Transverse colon (tissue), 4 donors: ENCODE results near the gene ITGA3. TPM values are rescaled to one million over a fixed set of nuclear protein-coding genes. Genes with fewer than 3 reads are reported as not detected.

Experiments used
- DNase-seq: peaks from one replicate; pipeline ENCODE4 v3.0.0-alpha.2; 2019
- H3K27ac ChIP-seq, 4 donors: fragments of 200-600 bp; sonication (generic); 2 replicates each; pipeline ENCODE4 v1.5.1; 2016 to 2018; ENCODE audit warnings: inconsistent platforms in 4 of 4
- H3K27me3 ChIP-seq: fragments of 200-600 bp; sonication (generic); 2 replicates; pipeline ENCODE4 v1.5.1; 2017; ENCODE audit warnings: inconsistent platforms
- H3K36me3 ChIP-seq, 4 donors: fragments of 200-600 bp; sonication (generic); 2 replicates each; pipeline ENCODE4 v1.5.1; 2017 to 2019; ENCODE audit warnings: inconsistent platforms in 4 of 4
- H3K4me1 ChIP-seq, 4 donors: fragments of 200-600 bp; sonication (generic); 2 replicates each; pipeline ENCODE4 v1.5.1; 2017 to 2020; ENCODE audit warnings: inconsistent platforms in 4 of 4
- H3K4me3 ChIP-seq, 4 donors: fragments of 200-600 bp; sonication (generic); 1 replicate in 1 of 4; 2 replicates in 3 of 4; pipeline versions ENCODE4 v1.5.1 to v1.6.1; 2017 to 2019; ENCODE audit warnings: inconsistent platforms in 4 of 4
- H3K9me3 ChIP-seq, 2 donors: fragments of 200-600 bp; sonication (generic); 2 replicates each; pipeline ENCODE4 v1.5.1; 2017 to 2019; ENCODE audit warnings: inconsistent platforms in 2 of 2
- CTCF ChIP-seq, 5 experiments: fragments of 200-600 bp in 3 of 5; fragments of 450-650 bp in 2 of 5; sonication (generic) in 3 of 5; IDR thresholded peaks; 1 replicate in 2 of 5; 2 replicates in 3 of 5; pipeline ENCODE4 v1.5.1; 2016 to 2017; ENCODE audit warnings: antibody characterized with exemption in 5 of 5, inconsistent platforms in 3 of 5, mild to moderate bottlenecking in 2 of 5, moderate library complexity in 1 of 5
- EP300 ChIP-seq: sonication (generic); formaldehyde crosslinking; IDR thresholded peaks from one replicate; pipeline ENCODE4 v1.6.1; 2017; ENCODE audit warnings: antibody characterized with exemption, low read depth
- POLR2A ChIP-seq: fragments of 450-650 bp; IDR thresholded peaks from one replicate; pipeline ENCODE4 v1.6.1; 2016; ENCODE audit warnings: antibody characterized with exemption, mild to moderate bottlenecking, moderate library complexity
- POLR2AphosphoS5 ChIP-seq, 3 donors: sonication (generic); formaldehyde crosslinking; IDR thresholded peaks; one replicate each; pipeline ENCODE4 v1.6.1; 2016; ENCODE audit warnings: antibody characterized with exemption in 3 of 3
- WGBS, 2 donors: methylation state at CpG; one replicate each; pipeline ENCODE4 v1.1.5; 2018; ENCODE audit warnings: low coverage in 1 of 2; 5-methylcytosine and 5-hydroxymethylcytosine counted together
- in situ Hi-C, 4 donors: fragments of 200-750 bp; cut with MboI; loops; one replicate each; pipeline versions ENCODE4 v1.15.0 to v1.15.1; 2017; ENCODE audit warnings: low sequenced_read_pairs in 3 of 4, low pct_ligation_motif_present in 1 of 4, low pct_unique_long_range_greater_than_20kb in 1 of 4
- intact Hi-C: fragments of 100-400 bp; cut with DNase I; formaldehyde crosslinking; loops from one replicate; pipeline ENCODE4 v1.15.1; 2023; ENCODE audit warnings: low total_unique reads
- total RNA-seq, 4 donors: library from RNA; depleted of rRNA; stranded (reverse); fragments of >200 nt; gene quantifications; one replicate each; pipeline ENCODE4 v1.1.0, GENCODE V29; 2016

ITGA3 gene
- total RNA-seq, 4 donors from 2014 or later: 147 to 294 (median 171) TPM

- peaks cover 10 to 41% (median 20%) of the 10 kb centered on the region in 4 donors for H3K4me1 ChIP-seq
- H3K36me3 ChIP-seq: no peaks in the 10 kb centered on the region
- no peak for DNase-seq
- no peak overlapping the region for H3K4me3 ChIP-seq
- in situ Hi-C loops (no loop called here), intact Hi-C loops (no loop called here)
- no peak for TF ChIP-seq POLR2AphosphoS5 (IDR thresholded peaks at IDR 0.05)
- no peak for TF ChIP-seq POLR2A
- TF ChIP-seq CTCF (IDR thresholded peaks at IDR 0.05): no peak
- TF ChIP-seq EP300: no peak
- no peaks in the 10 kb centered on the region for H3K9me3 ChIP-seq
- H3K27ac ChIP-seq: no peak overlapping the region
- WGBS, 2 donors: 91 to 94% methylated on average over 4 of the region's 4 CpGs
- peaks cover 26% of the 10 kb centered on the region for H3K27me3 ChIP-seq
Measured at GRCh38 chr17:50125420-50125997, 69.6 kb downstream of the ITGA3 start.

GRCh38 chr17:50127697-50128361 lies 71.9 kb downstream of the ITGA3 start:
- no peaks in the 10 kb centered on the region for H3K9me3 ChIP-seq
- no peak for DNase-seq
- TF ChIP-seq POLR2A (no peak), CTCF (IDR thresholded peaks at IDR 0.05) (no peak), EP300 (no peak), POLR2AphosphoS5 (IDR thresholded peaks at IDR 0.05) (no peak)
- in situ Hi-C loops: no loop called here
- 32 to 50% methylated on average over 3 to 6 of the region's 6 CpGs for WGBS, 2 donors
- no peak overlapping the region for H3K4me3 ChIP-seq
- no peaks in the 10 kb centered on the region for H3K36me3 ChIP-seq
- no peak overlapping the region for H3K27ac ChIP-seq
- H3K4me1 ChIP-seq: peaks cover 10 to 45% (median 20%) of the 10 kb centered on the region in 4 donors
- intact Hi-C loops: no loop called here
- H3K27me3 ChIP-seq: peaks cover 32% of the 10 kb centered on the region

GRCh38 chr17:50128441-50129352 lies 72.8 kb downstream of the ITGA3 start:
- in situ Hi-C loops: no loop called here
- Histone ChIP-seq H3K4me3 (peak overlapping the region; percentile 10 to 48 (median 34)), H3K4me1 (peaks cover 10 to 47% (median 25%) of the 10 kb centered on the region in 4 donors), H3K36me3 (no peaks in the 10 kb centered on the region), H3K9me3 (no peaks in the 10 kb centered on the region), H3K27me3 (peaks cover 32% of the 10 kb centered on the region), H3K27ac (peak overlapping the region in 3 of 4 donors; percentile 1 to 15 (median 7))
- TF ChIP-seq EP300 (no peak), POLR2AphosphoS5 (IDR thresholded peaks at IDR 0.05) (no peak), POLR2A (no peak), CTCF (IDR thresholded peaks at IDR 0.05) (no peak)
- WGBS, 2 donors: 11 to 18% methylated on average over 11 to 32 of the region's 32 CpGs
- no peak for DNase-seq
- intact Hi-C loops: no loop called here

GRCh38 chr17:50129353-50129727 lies 73.4 kb downstream of the ITGA3 start:
- DNase-seq: no peak
- intact Hi-C loops (no loop called here), in situ Hi-C loops (no loop called here)
- no peak for TF ChIP-seq POLR2AphosphoS5 (IDR thresholded peaks at IDR 0.05)
- TF ChIP-seq POLR2A: no peak
- no peak for TF ChIP-seq CTCF (IDR thresholded peaks at IDR 0.05)
- TF ChIP-seq EP300: no peak
- Histone ChIP-seq H3K36me3 (peaks cover 0 to under 1% (median 0%) of the 10 kb centered on the region in 4 donors), H3K27ac (peak overlapping the region in 2 of 4 donors; percentile 1 to 7), H3K9me3 (no peaks in the 10 kb centered on the region), H3K4me1 (peaks cover 10 to 47% (median 28%) of the 10 kb centered on the region in 4 donors), H3K4me3 (peak overlapping the region; percentile 10 to 48 (median 34)), H3K27me3 (peaks cover 32% of the 10 kb centered on the region)
- WGBS, 2 donors: 3% methylated on average over 16 of the region's 31 CpGs; no CpG with 5 or more reads in 1 of the 2 donors
